Measurements from ENCODE around the gene MOK.

Gene MOK

DNA sequence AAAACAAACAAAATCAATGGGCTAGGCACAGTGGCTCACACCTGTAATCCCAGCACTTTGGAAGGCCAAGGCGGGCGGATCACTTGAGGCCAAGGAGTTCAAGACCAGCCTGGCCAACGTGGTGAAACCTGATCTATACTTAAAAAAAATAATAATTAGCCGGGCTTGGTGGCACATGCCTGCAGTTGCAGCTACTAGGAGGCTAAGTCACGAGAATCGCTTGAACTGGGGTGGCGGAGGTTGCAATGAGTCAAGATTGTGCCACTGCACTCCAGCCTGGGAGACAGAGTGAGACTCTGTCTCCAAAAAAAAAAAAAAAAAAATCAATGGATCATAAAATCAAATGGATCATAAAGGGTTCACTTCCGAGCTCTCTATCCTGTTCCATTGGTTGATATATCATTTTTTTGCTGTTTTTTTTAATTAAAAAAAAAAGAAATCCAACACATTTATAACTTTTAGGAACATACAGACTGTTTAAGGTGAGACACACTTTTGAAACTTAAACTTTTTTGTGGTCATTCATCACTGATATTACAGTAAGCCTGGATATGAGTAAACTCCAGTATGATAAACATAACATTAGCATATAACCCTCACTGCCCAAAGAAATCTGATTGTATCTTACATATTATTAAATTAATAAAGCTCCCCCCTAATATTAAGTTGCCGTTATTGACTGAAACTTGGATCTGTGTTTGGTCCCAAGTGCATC lies 22.1 kb downstream of the MOK start:
- H3K4me3 ChIP-seq (replicated peaks; ENCODE audit: low read depth, low read length), result no peak overlapping the region
- DNase-seq (ENCODE audit: low read depth), result no peak
- TF ChIP-seq, protein P1, sequence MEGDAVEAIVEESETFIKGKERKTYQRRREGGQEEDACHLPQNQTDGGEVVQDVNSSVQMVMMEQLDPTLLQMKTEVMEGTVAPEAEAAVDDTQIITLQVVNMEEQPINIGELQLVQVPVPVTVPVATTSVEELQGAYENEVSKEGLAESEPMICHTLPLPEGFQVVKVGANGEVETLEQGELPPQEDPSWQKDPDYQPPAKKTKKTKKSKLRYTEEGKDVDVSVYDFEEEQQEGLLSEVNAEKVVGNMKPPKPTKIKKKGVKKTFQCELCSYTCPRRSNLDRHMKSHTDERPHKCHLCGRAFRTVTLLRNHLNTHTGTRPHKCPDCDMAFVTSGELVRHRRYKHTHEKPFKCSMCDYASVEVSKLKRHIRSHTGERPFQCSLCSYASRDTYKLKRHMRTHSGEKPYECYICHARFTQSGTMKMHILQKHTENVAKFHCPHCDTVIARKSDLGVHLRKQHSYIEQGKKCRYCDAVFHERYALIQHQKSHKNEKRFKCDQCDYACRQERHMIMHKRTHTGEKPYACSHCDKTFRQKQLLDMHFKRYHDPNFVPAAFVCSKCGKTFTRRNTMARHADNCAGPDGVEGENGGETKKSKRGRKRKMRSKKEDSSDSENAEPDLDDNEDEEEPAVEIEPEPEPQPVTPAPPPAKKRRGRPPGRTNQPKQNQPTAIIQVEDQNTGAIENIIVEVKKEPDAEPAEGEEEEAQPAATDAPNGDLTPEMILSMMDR (IDR thresholded peaks at IDR 0.05; ENCODE audit: low read length, missing control alignments), result no peak

DNA sequence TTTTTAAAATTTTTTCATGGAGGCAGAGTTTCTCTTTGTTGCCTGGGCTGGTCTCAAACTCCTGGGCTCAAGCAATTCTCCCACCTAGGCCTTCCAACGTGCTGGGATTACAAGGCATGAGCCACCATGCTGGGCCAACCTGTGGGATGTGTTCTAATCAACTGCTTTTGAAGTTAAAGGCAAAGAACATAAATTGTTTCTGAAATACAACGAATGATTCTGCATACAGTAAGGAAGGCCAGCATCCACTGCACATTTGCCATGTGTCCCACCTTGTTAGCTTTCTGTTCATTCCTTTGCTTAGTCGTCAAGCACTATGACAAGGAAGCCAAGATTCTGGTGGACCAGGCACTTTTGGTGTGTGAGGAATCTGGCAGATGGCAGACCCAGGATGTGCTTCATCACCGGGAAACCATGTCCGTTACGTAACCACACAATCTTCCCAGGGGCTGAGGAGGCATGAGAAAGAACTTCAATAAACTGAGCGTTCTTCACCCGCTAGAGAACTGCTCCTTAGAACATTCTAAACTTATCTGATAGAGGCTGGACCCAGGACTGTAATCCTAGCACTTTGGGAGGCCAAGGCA lies 24.5 kb downstream of the MOK start:
- no peak overlapping the region for H3K4me3 ChIP-seq (replicated peaks; ENCODE audit: low read depth, low read length)
- TF ChIP-seq, protein P1 (IDR thresholded peaks at IDR 0.05; ENCODE audit: low read length, missing control alignments), result no peak
- peak; percentile 99 for DNase-seq (ENCODE audit: low read depth)

GRCh38 chr14:102279688-102280348 lies 25.1 kb downstream of the MOK start:
- no peak overlapping the region for H3K4me3 ChIP-seq (replicated peaks; ENCODE audit: low read depth, low read length)
- DNase-seq (ENCODE audit: low read depth), result peak; percentile 99
- TF ChIP-seq, protein P1 (IDR thresholded peaks at IDR 0.05; ENCODE audit: low read length, missing control alignments), result no peak

GRCh38 chr14:102279282-102279681 lies 25.7 kb downstream of the MOK start:
- TF ChIP-seq, protein P1 (IDR thresholded peaks at IDR 0.05; ENCODE audit: low read length, missing control alignments), result no peak
- H3K4me3 ChIP-seq (replicated peaks; ENCODE audit: low read depth, low read length), result no peak overlapping the region
- no peak for DNase-seq (ENCODE audit: low read depth)

DNA sequence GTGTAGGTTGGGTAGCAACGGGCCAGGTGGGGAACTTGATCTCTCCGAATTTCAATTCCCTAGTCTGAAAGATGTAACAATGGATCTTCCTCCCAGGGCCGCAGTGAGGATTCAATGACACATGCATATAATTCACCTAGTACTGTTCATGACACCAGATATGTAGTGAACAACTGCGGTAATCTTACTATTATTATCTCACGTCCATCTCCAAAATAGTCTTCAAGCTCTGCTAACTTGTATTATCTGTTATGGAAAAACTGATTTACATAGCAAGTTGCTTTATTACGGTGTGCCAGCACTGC lies 26.4 kb downstream of the MOK start:
- DNase-seq (ENCODE audit: low read depth), result no peak
- no peak overlapping the region for H3K4me3 ChIP-seq (replicated peaks; ENCODE audit: low read depth, low read length)
- TF ChIP-seq, protein P1 (IDR thresholded peaks at IDR 0.05; ENCODE audit: low read length, missing control alignments), result no peak

GRCh38 chr14:102277874-102278630 lies 26.9 kb downstream of the MOK start:
- no peak for DNase-seq (ENCODE audit: low read depth)
- no peak overlapping the region for H3K4me3 ChIP-seq (replicated peaks; ENCODE audit: low read depth, low read length)
- TF ChIP-seq, protein P1 (IDR thresholded peaks at IDR 0.05; ENCODE audit: low read length, missing control alignments), result no peak

All from fibroblast of pulmonary artery (primary cell).